Measurements from ENCODE around the gene FUT7.
"Not testable (repeated sequence)": the region's sequence is repeated elsewhere in the genome, so short reads cannot be mapped to it uniquely, and the experiment has no call there.

Gene FUT7

GRCh38 chr9:137009938-137010732, 21.8 kb downstream of the FUT7 start:
- H3K4me1 ChIP-seq (ENCODE audit: control insufficient read depth, insufficient read depth, low read length, poor library complexity, severe bottlenecking) = no peaks in the 10 kb centered on the region
- peaks cover 48% of the 10 kb centered on the region for H3K36me3 ChIP-seq (ENCODE audit: control insufficient read depth, insufficient read depth, low read length)
- H3K27me3 ChIP-seq (replicated peaks; ENCODE audit: control insufficient read depth, insufficient read depth, low read length, poor library complexity, severe bottlenecking) = no peaks in the 10 kb centered on the region
- H3K9me3 ChIP-seq (ENCODE audit: control insufficient read depth, low read length) = no peaks in the 10 kb centered on the region
- no peak overlapping the region for H3K4me3 ChIP-seq (ENCODE audit: insufficient read depth, low read depth, low read length, poor library complexity, severe bottlenecking)
- H3K27ac ChIP-seq (ENCODE audit: insufficient read depth, low read length, poor library complexity, severe bottlenecking) = no peak overlapping the region
- no peak for DNase-seq

- Histone ChIP-seq H3K4me1 (ENCODE audit: control insufficient read depth, insufficient read depth, low read length, poor library complexity, severe bottlenecking) (no peaks in the 10 kb centered on the region), H3K27me3 (replicated peaks; ENCODE audit: control insufficient read depth, insufficient read depth, low read length, poor library complexity, severe bottlenecking) (no peaks in the 10 kb centered on the region), H3K36me3 (ENCODE audit: control insufficient read depth, insufficient read depth, low read length) (peaks cover 38% of the 10 kb centered on the region), H3K9me3 (ENCODE audit: control insufficient read depth, low read length) (no peaks in the 10 kb centered on the region), H3K27ac (ENCODE audit: insufficient read depth, low read length, poor library complexity, severe bottlenecking) (no peak overlapping the region), H3K4me3 (ENCODE audit: insufficient read depth, low read depth, low read length, poor library complexity, severe bottlenecking) (no peak overlapping the region)
- no peak for DNase-seq
Measured at GRCh38 chr9:137009217-137009616, 22.7 kb downstream of the FUT7 start.

GRCh38 chr9:137008312-137008711, 23.6 kb downstream of the FUT7 start:
- H3K27me3 ChIP-seq (replicated peaks; ENCODE audit: control insufficient read depth, insufficient read depth, low read length, poor library complexity, severe bottlenecking) = no peaks in the 10 kb centered on the region
- no peaks in the 10 kb centered on the region for H3K4me1 ChIP-seq (ENCODE audit: control insufficient read depth, insufficient read depth, low read length, poor library complexity, severe bottlenecking)
- H3K36me3 ChIP-seq (ENCODE audit: control insufficient read depth, insufficient read depth, low read length) = peaks cover 29% of the 10 kb centered on the region
- H3K27ac ChIP-seq (ENCODE audit: insufficient read depth, low read length, poor library complexity, severe bottlenecking) = no peak overlapping the region
- H3K9me3 ChIP-seq (ENCODE audit: control insufficient read depth, low read length) = no peaks in the 10 kb centered on the region
- H3K4me3 ChIP-seq (ENCODE audit: insufficient read depth, low read depth, low read length, poor library complexity, severe bottlenecking) = no peak overlapping the region
- no peak for DNase-seq

GRCh38 chr9:137007816-137008270, 24.0 kb downstream of the FUT7 start:
- Histone ChIP-seq H3K27me3 (replicated peaks; ENCODE audit: control insufficient read depth, insufficient read depth, low read length, poor library complexity, severe bottlenecking) (no peaks in the 10 kb centered on the region), H3K4me3 (ENCODE audit: insufficient read depth, low read depth, low read length, poor library complexity, severe bottlenecking) (no peak overlapping the region), H3K27ac (ENCODE audit: insufficient read depth, low read length, poor library complexity, severe bottlenecking) (no peak overlapping the region), H3K36me3 (ENCODE audit: control insufficient read depth, insufficient read depth, low read length) (peaks cover 27% of the 10 kb centered on the region), H3K9me3 (ENCODE audit: control insufficient read depth, low read length) (no peaks in the 10 kb centered on the region), H3K4me1 (ENCODE audit: control insufficient read depth, insufficient read depth, low read length, poor library complexity, severe bottlenecking) (no peaks in the 10 kb centered on the region)
- DNase-seq = no peak

GRCh38 chr9:137007108-137007815, 24.6 kb downstream of the FUT7 start:
- Histone ChIP-seq H3K27ac (ENCODE audit: insufficient read depth, low read length, poor library complexity, severe bottlenecking) (no peak overlapping the region), H3K36me3 (ENCODE audit: control insufficient read depth, insufficient read depth, low read length) (peaks cover 21% of the 10 kb centered on the region), H3K9me3 (ENCODE audit: control insufficient read depth, low read length) (no peaks in the 10 kb centered on the region), H3K4me3 (ENCODE audit: insufficient read depth, low read depth, low read length, poor library complexity, severe bottlenecking) (no peak overlapping the region), H3K27me3 (replicated peaks; ENCODE audit: control insufficient read depth, insufficient read depth, low read length, poor library complexity, severe bottlenecking) (no peaks in the 10 kb centered on the region), H3K4me1 (ENCODE audit: control insufficient read depth, insufficient read depth, low read length, poor library complexity, severe bottlenecking) (no peaks in the 10 kb centered on the region)
- DNase-seq = no peak

GRCh38 chr9:137006116-137007003, 25.5 kb downstream of the FUT7 start:
- Histone ChIP-seq H3K9me3 (ENCODE audit: control insufficient read depth, low read length) (no peaks in the 10 kb centered on the region), H3K4me1 (ENCODE audit: control insufficient read depth, insufficient read depth, low read length, poor library complexity, severe bottlenecking) (no peaks in the 10 kb centered on the region), H3K4me3 (ENCODE audit: insufficient read depth, low read depth, low read length, poor library complexity, severe bottlenecking) (no peak overlapping the region), H3K36me3 (ENCODE audit: control insufficient read depth, insufficient read depth, low read length) (peaks cover 15% of the 10 kb centered on the region), H3K27ac (ENCODE audit: insufficient read depth, low read length, poor library complexity, severe bottlenecking) (no peak overlapping the region), H3K27me3 (replicated peaks; ENCODE audit: control insufficient read depth, insufficient read depth, low read length, poor library complexity, severe bottlenecking) (no peaks in the 10 kb centered on the region)
- no peak for DNase-seq

- H3K4me3 ChIP-seq (ENCODE audit: insufficient read depth, low read depth, low read length, poor library complexity, severe bottlenecking); H3K9me3 ChIP-seq (ENCODE audit: control insufficient read depth, low read length); H3K27ac ChIP-seq (ENCODE audit: insufficient read depth, low read length, poor library complexity, severe bottlenecking); H3K36me3 ChIP-seq (ENCODE audit: control insufficient read depth, insufficient read depth, low read length); H3K27me3 ChIP-seq (replicated peaks; ENCODE audit: control insufficient read depth, insufficient read depth, low read length, poor library complexity, severe bottlenecking); DNase-seq: not testable (repeated sequence)
- H3K4me1 ChIP-seq (ENCODE audit: control insufficient read depth, insufficient read depth, low read length, poor library complexity, severe bottlenecking) = peaks cover 10% of the 10 kb centered on the region
Measured at GRCh38 chr9:137004285-137004684, 27.6 kb downstream of the FUT7 start.

GRCh38 chr9:137002646-137003041, 29.2 kb downstream of the FUT7 start:
- Histone ChIP-seq H3K4me3 (ENCODE audit: insufficient read depth, low read depth, low read length, poor library complexity, severe bottlenecking) (no peak overlapping the region), H3K4me1 (ENCODE audit: control insufficient read depth, insufficient read depth, low read length, poor library complexity, severe bottlenecking) (peaks cover 17% of the 10 kb centered on the region), H3K27me3 (replicated peaks; ENCODE audit: control insufficient read depth, insufficient read depth, low read length, poor library complexity, severe bottlenecking) (no peaks in the 10 kb centered on the region), H3K27ac (ENCODE audit: insufficient read depth, low read length, poor library complexity, severe bottlenecking) (no peak overlapping the region), H3K36me3 (ENCODE audit: control insufficient read depth, insufficient read depth, low read length) (no peaks in the 10 kb centered on the region), H3K9me3 (ENCODE audit: control insufficient read depth, low read length) (no peaks in the 10 kb centered on the region)
- no peak for DNase-seq

GRCh38 chr9:137001857-137002645, 29.8 kb downstream of the FUT7 start:
- H3K4me1 ChIP-seq (ENCODE audit: control insufficient read depth, insufficient read depth, low read length, poor library complexity, severe bottlenecking) = peaks cover 23% of the 10 kb centered on the region
- no peak overlapping the region for H3K4me3 ChIP-seq (ENCODE audit: insufficient read depth, low read depth, low read length, poor library complexity, severe bottlenecking)
- H3K27ac ChIP-seq (ENCODE audit: insufficient read depth, low read length, poor library complexity, severe bottlenecking) = no peak overlapping the region
- no peak for DNase-seq
- H3K36me3 ChIP-seq (ENCODE audit: control insufficient read depth, insufficient read depth, low read length) = no peaks in the 10 kb centered on the region
- no peaks in the 10 kb centered on the region for H3K27me3 ChIP-seq (replicated peaks; ENCODE audit: control insufficient read depth, insufficient read depth, low read length, poor library complexity, severe bottlenecking)
- no peaks in the 10 kb centered on the region for H3K9me3 ChIP-seq (ENCODE audit: control insufficient read depth, low read length)

Data from effector memory CD4-positive, alpha-beta T cell (primary cell).